Spinal cord (tissue), 10 donors: ENCODE measurements around the gene NAALADL2. TPM values are rescaled to one million over a fixed set of nuclear protein-coding genes. Genes with fewer than 3 reads are reported as not detected.

Experiments used
- DNase-seq, 6 donors: peaks; one replicate each; pipeline versions ENCODE4 v3.0.0 to v3.0.0-alpha.2; 2013 to 2015; ENCODE audit warnings: low spot score in 6 of 6, low read depth in 4 of 6
- H3K27ac ChIP-seq: one replicate; pipeline ENCODE4 v1.5.1; 2013; ENCODE audit warnings: low read depth, low read length, control low read depth
- H3K27me3 ChIP-seq: one replicate; pipeline ENCODE4 v1.6.1; 2013; ENCODE audit warnings: low read length; ENCODE audit not compliant: control insufficient read depth, insufficient read depth
- H3K36me3 ChIP-seq: one replicate; pipeline ENCODE4 v1.6.1; 2013; ENCODE audit warnings: low read length; ENCODE audit not compliant: control insufficient read depth, insufficient read depth
- H3K4me1 ChIP-seq: one replicate; pipeline ENCODE4 v1.6.1; 2013; ENCODE audit warnings: low read length; ENCODE audit not compliant: control insufficient read depth, insufficient read depth
- H3K4me3 ChIP-seq: one replicate; pipeline ENCODE4 v1.5.1; 2013; ENCODE audit warnings: low read depth, low read length, control low read depth
- H3K9me3 ChIP-seq: one replicate; pipeline ENCODE4 v1.6.1; 2013; ENCODE audit warnings: low read length; ENCODE audit not compliant: control insufficient read depth, insufficient read depth
- WGBS: methylation state at CpG from one replicate; pipeline ENCODE4 v1.1.5; 2013; ENCODE audit warnings: missing lambda C conversion rate; ENCODE audit not compliant: insufficient coverage; 5-methylcytosine and 5-hydroxymethylcytosine counted together
- polyA plus RNA-seq, 2 donors: library from polyadenylated mRNA; unstranded; fragments of 120-200 nt; gene quantifications; one replicate each; pipeline ENCODE4 v1.2.1, GENCODE V29; 2013; ENCODE audit not compliant: insufficient read length in 2 of 2
- total RNA-seq, 2 donors: library from RNA; depleted of rRNA in 1 of 2; stranded (reverse); fragments of 120-200 nt in 1 of 2; fragments of >200 nt in 1 of 2; gene quantifications; one replicate each; pipeline versions ENCODE4 v1.2.3 to v1.2.4, GENCODE V29; 2013 to 2014
- donor health status: healthy.

Gene NAALADL2
- total and polyA plus RNA-seq, 4 donors, result 2.9 to 24.4 (median 11.1) TPM

- WGBS, result no CpG with 5 or more reads among the region's 4 CpGs
- Histone ChIP-seq H3K36me3 (no peaks in the 10 kb centered on the region), H3K27me3 (no peaks in the 10 kb centered on the region)
Measured at GRCh38 chr3:174938102-174938501, 79.0 kb downstream of the NAALADL2 start.

GRCh38 chr3:174940151-174940550, 81.0 kb downstream of the NAALADL2 start:
- H3K27ac ChIP-seq, result no peak overlapping the region
- H3K9me3 ChIP-seq, result peaks cover 3% of the 10 kb centered on the region
- no peaks in the 10 kb centered on the region for H3K27me3 ChIP-seq
- no peaks in the 10 kb centered on the region for H3K4me1 ChIP-seq
- no peak overlapping the region for H3K4me3 ChIP-seq
- 80% methylated on average over 1 of the region's 2 CpGs for WGBS
- H3K36me3 ChIP-seq, result no peaks in the 10 kb centered on the region
- DNase-seq, result no peak

More at GRCh38 chr3:174938102-174938501, 79.0 kb downstream of the NAALADL2 start:
- no peaks in the 10 kb centered on the region for H3K4me1 ChIP-seq
- H3K27ac ChIP-seq, result no peak overlapping the region
- H3K4me3 ChIP-seq, result no peak overlapping the region
- DNase-seq, result no peak
- H3K9me3 ChIP-seq, result peaks cover 3% of the 10 kb centered on the region

GRCh38 chr3:174945276-174945675, 86.1 kb downstream of the NAALADL2 start:
- H3K4me3 ChIP-seq, result no peak overlapping the region
- H3K36me3 ChIP-seq, result no peaks in the 10 kb centered on the region
- no peaks in the 10 kb centered on the region for H3K4me1 ChIP-seq
- H3K9me3 ChIP-seq, result peaks cover 3% of the 10 kb centered on the region
- WGBS, result no CpG with 5 or more reads among the region's 2 CpGs
- DNase-seq, result no peak
- no peak overlapping the region for H3K27ac ChIP-seq
- H3K27me3 ChIP-seq, result no peaks in the 10 kb centered on the region

GRCh38 chr3:174945951-174946350, 86.8 kb downstream of the NAALADL2 start:
- Histone ChIP-seq H3K27ac (no peak overlapping the region), H3K4me1 (no peaks in the 10 kb centered on the region), H3K36me3 (no peaks in the 10 kb centered on the region), H3K9me3 (peaks cover 3% of the 10 kb centered on the region), H3K4me3 (no peak overlapping the region), H3K27me3 (no peaks in the 10 kb centered on the region)
- DNase-seq, result no peak
- WGBS, result no CpG with 5 or more reads among the region's 2 CpGs

GRCh38 chr3:174949523-174949922, 90.4 kb downstream of the NAALADL2 start:
- H3K27ac ChIP-seq, result no peak overlapping the region
- no peak overlapping the region for H3K4me3 ChIP-seq
- H3K36me3 ChIP-seq, result no peaks in the 10 kb centered on the region
- H3K9me3 ChIP-seq, result peaks cover 1% of the 10 kb centered on the region
- DNase-seq, result peak in 2 of 6 donors; percentile 12 to 55
- WGBS, result no CpG with 5 or more reads among the region's 2 CpGs
- no peaks in the 10 kb centered on the region for H3K4me1 ChIP-seq
- H3K27me3 ChIP-seq, result no peaks in the 10 kb centered on the region

- H3K4me1 ChIP-seq, result no peaks in the 10 kb centered on the region
- no peak for DNase-seq
- H3K9me3 ChIP-seq, result peaks cover 1% of the 10 kb centered on the region
- no CpG with 5 or more reads among the region's 3 CpGs for WGBS
- H3K27me3 ChIP-seq, result no peaks in the 10 kb centered on the region
- H3K27ac ChIP-seq, result no peak overlapping the region
- no peak overlapping the region for H3K4me3 ChIP-seq
- H3K36me3 ChIP-seq, result no peaks in the 10 kb centered on the region
Measured at GRCh38 chr3:174951034-174951433, 91.9 kb downstream of the NAALADL2 start.

GRCh38 chr3:174951498-174952005, 92.4 kb downstream of the NAALADL2 start:
- no CpG with 5 or more reads among the region's 2 CpGs for WGBS
- no peak for DNase-seq
- Histone ChIP-seq H3K36me3 (no peaks in the 10 kb centered on the region), H3K27me3 (no peaks in the 10 kb centered on the region), H3K4me1 (no peaks in the 10 kb centered on the region), H3K27ac (no peak overlapping the region), H3K4me3 (no peak overlapping the region), H3K9me3 (peaks cover 1% of the 10 kb centered on the region)

- no peak for DNase-seq
- no peak overlapping the region for H3K27ac ChIP-seq
- no peak overlapping the region for H3K4me3 ChIP-seq
- H3K4me1 ChIP-seq, result no peaks in the 10 kb centered on the region
- H3K9me3 ChIP-seq, result peaks cover 1% of the 10 kb centered on the region
- H3K27me3 ChIP-seq, result no peaks in the 10 kb centered on the region
- no CpG with 5 or more reads among the region's 1 CpG for WGBS
- H3K36me3 ChIP-seq, result no peaks in the 10 kb centered on the region
Measured at GRCh38 chr3:174953068-174953467, 93.9 kb downstream of the NAALADL2 start.

- DNase-seq, result no peak
- Histone ChIP-seq H3K4me1 (no peaks in the 10 kb centered on the region), H3K27ac (no peak overlapping the region), H3K27me3 (no peaks in the 10 kb centered on the region), H3K36me3 (no peaks in the 10 kb centered on the region), H3K4me3 (no peak overlapping the region), H3K9me3 (peaks cover 1% of the 10 kb centered on the region)
- 100% methylated on average over 1 of the region's 2 CpGs for WGBS
Measured at GRCh38 chr3:174955513-174956016, 96.4 kb downstream of the NAALADL2 start.

GRCh38 chr3:174957081-174957480, 97.9 kb downstream of the NAALADL2 start:
- Histone ChIP-seq H3K27me3 (no peaks in the 10 kb centered on the region), H3K36me3 (no peaks in the 10 kb centered on the region), H3K4me1 (no peaks in the 10 kb centered on the region), H3K27ac (no peak overlapping the region), H3K9me3 (no peaks in the 10 kb centered on the region), H3K4me3 (no peak overlapping the region)
- WGBS, result no CpG with 5 or more reads among the region's 2 CpGs
- no peak for DNase-seq
